ENCODE measurements around the gene OR2W3.

Gene OR2W3

DNA sequence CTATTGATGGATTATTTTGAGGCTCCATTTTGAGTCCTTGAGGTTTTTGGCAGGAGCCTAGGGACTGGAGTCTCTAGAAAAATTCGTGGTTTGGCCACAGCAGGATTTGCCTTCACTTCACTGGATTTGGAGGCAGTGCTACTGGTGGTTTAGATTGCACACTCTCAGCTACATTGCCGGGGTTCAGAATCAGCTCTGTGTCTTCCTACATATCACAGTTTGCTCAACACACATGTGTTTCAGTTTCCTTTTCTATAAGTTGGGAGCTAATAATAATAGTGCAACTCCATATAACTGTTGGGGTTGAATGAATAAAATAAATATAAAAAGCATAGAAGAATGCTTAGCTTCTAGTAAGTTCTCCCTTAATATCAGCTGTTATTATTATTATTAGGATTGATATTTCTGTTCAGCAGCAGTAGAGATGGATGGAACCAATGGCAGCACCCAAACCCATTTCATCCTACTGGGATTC lies at the start of gene OR2W3:
OR2W3 (plus strand) TSS at position 425 of the 475 bp plus-strand sequence; CDS start at position 425, 0 bp downstream.
- no peak for DNase-seq

DNA sequence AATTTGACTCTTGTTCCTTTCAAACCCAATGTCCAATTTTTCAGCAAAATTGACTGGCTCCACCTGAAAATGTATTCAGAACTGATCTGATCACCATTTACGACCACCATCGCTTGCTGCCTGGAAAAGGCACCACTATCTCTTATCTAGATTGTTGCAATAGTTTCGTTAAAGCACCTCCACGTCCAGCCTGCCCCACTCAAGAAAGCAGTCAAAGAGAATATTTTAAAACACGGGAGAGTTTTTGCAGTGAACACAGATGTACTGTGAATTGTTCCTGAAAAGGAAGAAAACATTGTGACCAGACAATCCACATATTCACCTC lies 49.7 kb upstream of the OR2W3 start:
- DNase-seq, result no peak

DNA sequence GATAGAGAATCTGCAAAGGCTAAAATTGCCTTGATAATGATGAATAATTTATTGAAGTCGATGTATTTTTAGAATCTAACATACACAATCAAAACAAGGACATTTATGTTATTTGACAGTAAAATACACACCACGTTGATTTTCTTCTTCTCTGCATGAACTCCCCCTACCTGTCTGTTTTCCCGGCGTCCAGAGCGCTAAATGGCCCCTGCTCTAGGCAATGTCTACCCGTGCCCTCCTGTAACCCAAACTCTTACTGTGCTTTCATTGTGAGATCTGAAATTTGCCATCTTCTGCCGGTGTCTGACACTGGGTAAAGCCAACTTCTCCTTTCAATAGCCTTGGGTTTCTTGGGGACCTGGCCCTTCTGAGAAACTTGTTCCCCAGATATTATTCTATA lies 47.0 kb upstream of the OR2W3 start:
- no peak for DNase-seq

DNA sequence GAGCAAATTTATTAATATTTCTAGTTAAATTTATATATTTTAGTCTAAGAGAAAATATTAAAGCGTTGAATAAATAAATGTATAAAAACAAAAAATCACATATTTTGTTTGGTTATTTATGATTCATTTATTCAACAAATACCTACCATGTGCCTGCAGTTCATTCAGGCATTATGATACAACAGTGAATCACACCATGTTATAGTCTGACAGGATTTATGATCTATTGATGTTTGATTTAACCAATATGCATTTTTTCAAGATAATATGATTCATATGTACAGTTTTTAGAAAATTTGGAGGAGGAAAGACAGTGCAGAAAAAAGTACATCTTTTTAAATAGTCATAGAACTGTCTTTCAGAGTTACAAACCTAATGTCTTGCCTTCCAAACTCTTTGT lies 45.8 kb upstream of the OR2W3 start:
- no peak for DNase-seq

DNA sequence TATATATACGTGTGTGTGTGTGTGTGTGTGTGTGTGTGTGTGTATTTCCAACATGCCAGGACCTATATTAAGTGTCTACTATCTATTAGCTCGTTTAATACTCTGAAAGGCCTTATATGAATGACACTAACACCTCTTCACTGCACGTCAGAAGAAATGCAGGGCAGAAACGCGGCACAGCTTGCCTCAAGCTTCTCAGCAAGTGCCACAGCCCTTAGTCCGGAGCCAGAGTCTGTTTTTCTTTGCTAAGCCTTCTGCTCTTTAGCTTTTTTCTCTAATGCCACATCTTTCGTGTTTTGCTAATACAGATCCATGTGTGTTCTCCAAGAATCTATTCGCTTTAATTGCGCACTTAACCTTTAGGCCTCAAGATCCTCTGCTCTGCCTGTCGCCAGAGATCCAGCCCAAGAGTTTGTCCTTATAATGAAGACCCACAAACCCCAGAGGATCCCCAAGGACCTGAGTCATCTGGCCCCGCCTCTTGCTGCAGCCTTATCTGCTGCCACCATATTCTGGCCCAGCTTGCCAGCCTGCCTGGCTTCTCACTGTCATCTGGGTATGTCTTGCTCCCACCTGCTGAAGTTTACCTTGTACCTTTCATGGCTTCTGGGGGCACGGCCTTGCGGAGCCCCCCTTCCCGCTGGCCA lies 40.4 kb upstream of the OR2W3 start:
- peak; percentile 92 for DNase-seq

DNA sequence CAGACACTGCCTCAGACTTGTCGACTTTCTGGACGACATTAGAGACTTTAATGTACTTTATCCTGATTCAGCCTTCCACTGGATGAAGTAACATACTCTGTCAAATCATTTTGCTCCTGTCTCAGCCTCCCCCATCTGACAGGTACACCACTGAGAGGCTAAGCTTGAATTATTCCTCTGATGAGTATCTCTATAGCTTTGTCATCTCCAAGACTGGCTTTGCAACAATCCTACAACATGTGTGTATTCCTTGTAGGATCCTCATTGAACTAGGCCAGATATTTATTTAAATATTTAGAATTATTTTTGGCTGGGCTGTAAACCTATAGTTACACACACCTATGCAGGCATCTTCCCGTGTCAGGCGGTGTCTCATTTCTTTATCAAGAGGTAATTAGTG lies 39.5 kb upstream of the OR2W3 start:
- DNase-seq, result no peak

DNA sequence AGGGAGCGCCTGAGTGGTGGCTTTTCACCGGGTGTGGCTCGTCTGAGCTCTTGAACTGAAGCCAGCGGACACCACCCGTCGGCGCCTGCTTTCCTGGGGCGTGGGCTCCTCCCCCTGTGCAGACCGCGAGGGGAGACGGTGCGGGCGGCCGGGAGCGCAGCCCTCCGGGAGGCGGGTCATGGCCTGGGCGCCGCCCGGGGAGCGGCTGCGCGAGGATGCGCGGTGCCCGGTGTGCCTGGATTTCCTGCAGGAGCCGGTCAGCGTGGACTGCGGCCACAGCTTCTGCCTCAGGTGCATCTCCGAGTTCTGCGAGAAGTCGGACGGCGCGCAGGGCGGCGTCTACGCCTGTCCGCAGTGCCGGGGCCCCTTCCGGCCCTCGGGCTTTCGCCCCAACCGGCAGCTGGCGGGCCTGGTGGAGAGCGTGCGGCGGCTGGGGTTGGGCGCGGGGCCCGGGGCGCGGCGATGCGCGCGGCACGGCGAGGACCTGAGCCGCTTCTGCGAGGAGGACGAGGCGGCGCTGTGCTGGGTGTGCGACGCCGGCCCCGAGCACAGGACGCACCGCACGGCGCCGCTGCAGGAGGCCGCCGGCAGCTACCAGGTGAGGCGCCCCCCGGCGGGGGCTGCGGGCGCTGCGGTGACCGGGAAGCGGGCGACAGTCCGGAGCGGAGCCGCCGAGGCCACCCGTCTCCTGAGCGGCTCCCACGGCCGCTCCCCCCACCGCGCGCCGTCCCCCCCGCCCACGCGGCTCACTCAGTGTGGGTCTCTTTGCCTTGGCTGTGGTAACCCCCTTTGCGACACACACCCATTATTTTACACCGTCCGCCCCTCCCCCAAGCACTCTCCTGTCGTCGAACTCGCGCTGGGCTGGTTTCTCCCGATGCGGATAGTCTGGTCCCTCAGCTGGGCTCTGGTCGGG lies 38.1 kb upstream of the OR2W3 start, which contains the start of gene TRIM58:
TRIM58 (plus strand) TSS at position 119 of the 916 bp plus-strand sequence; CDS start at position 179, 60 bp downstream.
- DNase-seq, result peak; percentile 94

DNA sequence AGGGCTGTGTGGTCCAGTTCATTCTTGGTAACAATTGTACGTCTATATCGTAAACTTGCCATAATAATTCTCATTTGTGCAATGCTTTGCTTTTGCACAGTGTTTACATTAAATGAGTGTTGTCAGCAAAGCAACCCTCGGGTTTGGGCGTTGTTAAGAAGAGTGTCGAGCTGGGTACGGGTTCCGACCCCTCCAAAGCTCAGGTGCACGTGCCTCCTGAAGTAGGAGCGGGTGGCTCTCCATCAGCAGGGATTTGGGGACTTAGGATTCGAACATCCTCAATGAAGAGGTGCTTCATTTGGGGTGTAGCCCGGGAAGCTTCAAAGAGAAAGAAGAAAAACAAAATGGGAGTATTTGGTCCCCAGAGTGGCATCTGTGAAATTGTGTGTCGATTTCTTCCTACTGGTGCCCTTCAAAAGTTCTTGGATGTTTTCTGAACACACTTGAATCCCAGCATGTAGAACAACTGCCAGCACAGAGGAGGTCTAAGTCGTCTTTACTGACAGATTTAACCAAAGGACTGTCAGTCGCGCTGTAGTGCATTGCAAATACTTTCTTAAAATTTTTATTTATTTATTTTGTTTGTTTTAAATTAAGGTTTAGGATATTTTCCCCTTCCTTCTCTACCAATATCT lies 37.3 kb upstream of the OR2W3 start:
- peak; percentile 73 for DNase-seq

DNA sequence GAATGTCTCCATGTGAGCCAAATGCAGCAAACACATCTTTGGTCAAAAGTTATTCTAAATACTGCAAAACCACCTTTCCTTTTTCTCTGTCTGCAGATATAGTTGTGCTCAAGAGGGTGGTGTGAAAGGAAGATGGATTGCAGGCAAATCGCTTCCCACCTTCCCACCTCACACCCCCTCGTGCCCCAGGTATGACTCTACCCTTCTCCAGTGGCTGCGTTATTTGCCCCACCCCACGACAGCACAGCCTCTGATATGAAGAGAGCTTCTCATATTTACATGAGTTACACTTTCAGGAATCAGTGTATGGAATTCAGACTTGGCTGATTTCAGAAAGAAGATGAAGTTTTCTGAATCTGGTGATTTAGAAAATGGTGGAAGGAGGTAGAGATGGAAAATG lies 32.6 kb upstream of the OR2W3 start:
- no peak for DNase-seq

DNA sequence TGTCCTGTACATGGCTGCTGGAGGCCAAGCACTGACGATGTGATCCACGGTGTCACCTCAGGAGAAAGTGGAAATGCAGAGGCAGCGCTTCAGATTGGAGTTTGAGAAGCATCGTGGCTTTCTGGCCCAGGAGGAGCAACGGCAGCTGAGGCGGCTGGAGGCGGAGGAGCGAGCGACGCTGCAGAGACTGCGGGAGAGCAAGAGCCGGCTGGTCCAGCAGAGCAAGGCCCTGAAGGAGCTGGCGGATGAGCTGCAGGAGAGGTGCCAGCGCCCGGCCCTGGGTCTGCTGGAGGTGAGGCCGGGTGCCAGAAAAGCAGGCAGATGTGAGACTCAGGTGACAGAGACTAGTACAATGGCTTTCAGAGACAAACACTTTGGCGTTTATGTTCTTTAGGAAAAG lies 30.7 kb upstream of the OR2W3 start:
- DNase-seq, result no peak

DNA sequence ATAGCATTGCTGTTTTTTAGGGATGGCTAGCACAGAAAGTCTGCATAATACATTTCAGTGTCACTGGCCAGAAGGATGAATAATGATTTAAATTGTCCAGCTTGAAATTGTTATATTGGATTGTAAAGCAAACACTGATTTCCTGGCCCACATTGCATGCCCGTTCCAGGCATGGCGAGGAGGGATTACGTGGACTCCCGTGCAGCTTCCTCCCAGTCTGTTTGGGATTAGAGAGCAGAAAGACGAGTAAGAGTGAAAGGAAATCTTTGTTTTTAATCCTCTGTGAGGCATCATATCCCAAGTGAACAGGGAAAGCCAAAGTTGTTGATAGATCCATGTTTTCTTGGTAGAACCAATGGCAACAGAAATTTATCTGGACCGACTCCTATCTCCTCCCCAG lies 30.0 kb upstream of the OR2W3 start:
- DNase-seq, result no peak

DNA sequence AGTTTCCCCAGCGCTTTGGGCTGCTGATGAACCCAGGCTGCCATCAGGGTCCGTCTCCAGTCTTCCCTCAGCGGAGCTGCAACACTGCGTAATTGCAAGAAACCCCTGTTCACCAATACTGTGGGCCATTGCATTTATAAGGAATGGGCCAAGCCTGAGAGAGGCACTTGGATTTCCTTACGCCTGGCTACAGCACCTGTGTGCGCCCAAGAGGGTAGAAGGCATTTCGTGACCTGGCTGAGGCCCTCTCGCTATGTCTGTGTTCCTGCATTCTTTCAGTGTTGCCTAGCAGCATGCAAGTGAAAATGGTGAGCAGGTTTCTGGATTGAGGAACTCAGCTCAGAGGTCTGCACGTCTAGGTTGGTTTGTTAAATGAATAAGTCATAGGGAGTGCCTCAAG lies 12.0 kb upstream of the OR2W3 start:
- DNase-seq, result no peak

DNA sequence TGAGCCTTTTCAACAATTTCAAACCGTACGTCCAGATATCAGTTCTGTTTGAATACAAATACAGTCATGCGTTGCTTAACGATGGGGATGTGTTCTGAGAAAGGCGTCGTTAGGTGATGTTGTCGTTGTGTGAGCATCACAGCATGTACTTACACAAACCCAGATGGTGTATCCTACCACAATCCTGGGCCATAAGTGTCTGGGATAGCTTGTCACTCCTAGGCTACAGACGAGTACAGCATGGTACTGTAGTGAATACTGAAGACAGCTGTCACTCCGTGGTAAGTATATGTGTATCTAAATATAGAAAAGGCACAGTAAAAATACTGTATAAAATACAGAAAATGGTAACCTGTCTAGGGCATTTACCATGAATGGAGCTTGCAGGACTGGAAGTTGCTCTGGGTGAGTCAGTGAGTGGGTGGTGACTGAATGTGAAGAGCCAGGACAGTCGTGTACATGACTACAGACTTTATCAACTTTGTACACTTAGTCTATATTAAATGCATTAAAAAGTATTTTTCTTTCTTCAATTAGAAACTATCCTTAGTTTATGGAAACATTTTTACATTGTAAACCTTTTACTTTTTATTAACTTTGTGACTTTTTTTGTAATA lies 10.5 kb upstream of the OR2W3 start:
- DNase-seq, result peak; percentile 29

DNA sequence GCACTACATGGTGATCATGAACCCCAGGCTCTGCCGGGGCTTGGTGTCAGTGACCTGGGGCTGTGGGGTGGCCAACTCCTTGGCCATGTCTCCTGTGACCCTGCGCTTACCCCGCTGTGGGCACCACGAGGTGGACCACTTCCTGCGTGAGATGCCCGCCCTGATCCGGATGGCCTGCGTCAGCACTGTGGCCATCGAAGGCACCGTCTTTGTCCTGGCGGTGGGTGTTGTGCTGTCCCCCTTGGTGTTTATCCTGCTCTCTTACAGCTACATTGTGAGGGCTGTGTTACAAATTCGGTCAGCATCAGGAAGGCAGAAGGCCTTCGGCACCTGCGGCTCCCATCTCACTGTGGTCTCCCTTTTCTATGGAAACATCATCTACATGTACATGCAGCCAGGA lies 589 bp downstream of the OR2W3 start:
- no peak for DNase-seq

DNA sequence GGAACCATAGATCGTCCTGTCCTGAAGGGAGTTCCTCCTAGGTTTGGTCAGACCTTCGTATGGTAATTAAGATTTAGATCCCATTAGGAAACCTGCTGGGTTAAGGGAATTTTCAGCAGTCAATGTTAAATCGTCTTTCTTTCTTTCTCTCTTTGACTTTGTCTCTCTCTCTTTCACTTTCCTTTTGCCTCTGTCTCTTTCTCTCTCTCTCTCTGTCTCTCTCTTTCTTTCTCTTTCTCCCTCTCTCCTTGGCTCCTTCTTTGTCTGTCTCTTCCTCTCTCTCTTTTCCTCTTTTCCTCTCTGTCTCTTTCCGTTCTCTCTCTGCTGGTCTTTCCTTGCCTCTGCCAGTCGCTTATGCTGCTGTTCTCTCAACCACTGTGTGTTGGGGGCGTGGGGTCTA lies 8.7 kb downstream of the OR2W3 start:
- peak; percentile 85 for DNase-seq

DNA sequence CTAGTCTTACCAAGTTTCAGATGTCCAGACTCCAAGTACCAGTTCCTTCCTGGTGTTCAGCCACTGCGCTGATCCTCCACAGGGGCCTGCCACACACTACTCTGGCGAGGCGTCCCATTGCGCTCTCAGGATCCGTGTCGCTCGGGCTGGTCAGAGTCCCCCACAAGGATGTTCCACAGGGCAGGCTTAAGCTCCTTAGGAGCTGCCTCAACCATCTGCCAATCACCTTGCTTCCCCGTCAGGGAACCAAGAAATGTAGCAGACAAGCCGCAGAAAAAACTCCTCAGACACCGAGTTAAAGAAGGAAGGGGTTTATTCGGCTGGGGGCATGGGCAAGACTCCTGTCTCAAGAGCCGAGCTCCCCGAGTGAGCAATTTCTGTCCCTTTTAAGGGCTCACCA lies 9.8 kb downstream of the OR2W3 start:
- peak; percentile 74 for DNase-seq

DNA sequence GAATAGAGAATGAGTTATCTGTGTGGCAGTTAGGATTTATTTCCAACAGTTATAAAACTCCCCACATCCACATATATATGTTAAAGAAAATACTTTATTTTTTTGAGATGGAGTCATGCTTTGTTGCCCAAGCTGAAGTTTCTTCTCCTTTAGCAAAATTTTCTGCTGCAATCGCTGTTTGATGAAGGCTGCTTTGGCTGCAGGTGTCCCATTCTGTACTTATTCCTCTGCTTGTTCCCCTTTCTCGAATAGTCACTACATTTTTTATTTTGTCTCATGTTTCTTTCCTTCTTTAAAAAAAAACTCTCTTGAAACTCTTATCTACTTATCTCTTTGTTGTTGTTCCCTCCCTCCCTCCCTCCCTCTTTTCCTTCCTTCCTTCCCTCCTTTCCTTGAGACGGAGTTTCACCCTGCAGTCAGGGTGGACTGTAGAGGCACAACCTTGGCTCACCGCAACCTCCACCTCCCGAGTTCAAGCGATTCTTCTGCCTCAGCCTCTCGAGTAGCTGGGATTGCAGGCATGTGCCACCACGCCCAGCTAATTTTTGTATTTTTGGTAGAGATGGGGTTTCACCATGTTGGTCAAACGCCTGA lies 10.6 kb downstream of the OR2W3 start:
- DNase-seq, result peak; percentile 79

DNA sequence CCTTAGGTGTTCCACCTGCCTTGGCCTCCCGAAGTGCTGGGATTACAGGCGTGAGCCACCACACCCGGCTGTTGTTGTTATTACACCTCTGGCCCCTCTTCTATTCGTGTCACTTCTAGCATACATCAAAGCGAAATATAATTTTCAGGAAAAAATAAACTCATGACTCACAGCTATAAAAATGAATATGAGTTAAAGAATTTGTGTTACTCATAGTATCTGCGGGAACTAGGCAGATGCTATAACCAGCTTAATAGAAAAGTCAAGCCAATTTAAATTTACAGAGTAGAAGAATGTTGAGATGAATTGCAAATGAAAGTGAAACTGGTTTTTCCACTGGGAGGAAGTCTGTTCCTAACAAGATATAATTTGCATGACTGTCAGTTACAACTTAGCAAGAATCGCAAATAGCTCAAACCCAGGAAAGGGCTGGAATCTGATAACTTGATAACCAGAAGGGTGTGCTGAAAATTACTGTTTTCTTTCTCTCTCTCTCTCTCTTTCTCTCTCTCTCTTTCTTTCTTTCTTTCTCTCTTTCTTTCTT lies 11.2 kb downstream of the OR2W3 start:
- peak; percentile 98 for DNase-seq

DNA sequence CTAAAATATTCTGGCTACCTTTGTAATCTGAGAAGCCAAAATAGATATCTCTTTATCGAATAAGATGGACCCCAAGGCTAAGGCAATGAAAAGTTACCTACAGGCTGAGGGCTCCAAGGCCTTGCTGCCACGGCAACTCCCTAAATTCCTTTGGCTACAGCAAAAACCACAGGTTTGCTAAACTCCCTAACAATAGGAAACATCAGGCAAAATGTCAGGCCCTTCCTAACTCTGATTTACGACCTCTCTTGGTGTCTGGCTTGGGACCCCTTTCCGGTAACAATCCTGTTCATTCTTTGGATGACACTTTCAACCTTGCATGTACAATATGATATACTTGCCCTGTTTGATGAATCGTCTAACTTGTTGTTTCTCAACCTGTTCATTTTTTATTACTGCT lies 13.4 kb downstream of the OR2W3 start:
- no peak for DNase-seq

DNA sequence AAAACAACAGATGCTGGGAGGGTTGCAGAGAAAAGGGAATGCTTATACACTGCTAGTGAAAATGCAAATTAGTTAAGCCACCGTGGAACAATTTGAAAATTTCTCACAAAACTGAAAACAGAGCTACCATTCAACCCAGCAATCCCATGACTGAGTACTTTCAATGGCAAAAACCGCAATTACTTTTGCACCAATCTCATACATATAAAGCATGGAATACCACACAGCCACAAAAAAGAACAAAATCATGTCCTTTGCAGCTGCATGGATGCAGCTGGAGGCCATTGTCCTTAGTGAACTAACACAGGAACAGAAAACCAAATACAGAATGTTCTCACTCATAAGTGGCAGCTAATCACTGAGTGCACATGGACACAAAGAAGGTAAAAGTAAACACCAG lies 18.4 kb downstream of the OR2W3 start:
- no peak for DNase-seq

DNA sequence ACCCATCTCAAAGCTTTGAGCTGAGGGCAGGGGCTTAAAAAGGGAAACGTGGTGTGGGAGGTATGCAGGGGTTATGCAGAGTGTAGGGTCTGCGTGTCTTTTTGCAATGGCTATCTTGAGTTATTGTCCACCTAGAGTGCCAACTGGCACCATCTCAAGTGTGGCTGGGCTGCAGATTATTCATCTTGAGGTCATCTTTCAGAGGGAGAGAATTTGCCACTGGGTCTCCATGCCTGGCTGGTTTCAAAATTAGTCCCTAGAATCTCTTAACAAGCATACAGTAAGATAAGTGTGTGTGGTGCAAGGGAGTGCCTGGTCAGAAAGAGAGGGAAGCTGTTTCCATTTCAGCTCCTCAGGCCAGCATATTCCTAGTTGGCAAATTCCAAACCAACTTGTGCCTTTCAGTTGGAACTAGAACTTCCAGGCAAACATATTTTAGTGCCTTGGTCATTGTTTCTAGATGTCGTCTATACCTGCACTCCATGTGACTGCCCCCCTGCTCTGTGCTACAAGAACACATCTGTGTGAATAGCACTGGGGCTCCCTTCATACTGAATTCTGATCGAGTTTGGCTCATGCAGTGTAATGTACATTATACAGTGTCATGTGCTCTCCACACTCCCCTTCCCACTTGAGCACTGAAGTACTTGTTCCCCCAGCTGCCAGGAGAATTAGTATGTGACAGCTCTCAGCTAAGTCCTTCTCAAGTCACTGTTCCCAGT lies 19.7 kb downstream of the OR2W3 start:
- peak; percentile 52 for DNase-seq

DNA sequence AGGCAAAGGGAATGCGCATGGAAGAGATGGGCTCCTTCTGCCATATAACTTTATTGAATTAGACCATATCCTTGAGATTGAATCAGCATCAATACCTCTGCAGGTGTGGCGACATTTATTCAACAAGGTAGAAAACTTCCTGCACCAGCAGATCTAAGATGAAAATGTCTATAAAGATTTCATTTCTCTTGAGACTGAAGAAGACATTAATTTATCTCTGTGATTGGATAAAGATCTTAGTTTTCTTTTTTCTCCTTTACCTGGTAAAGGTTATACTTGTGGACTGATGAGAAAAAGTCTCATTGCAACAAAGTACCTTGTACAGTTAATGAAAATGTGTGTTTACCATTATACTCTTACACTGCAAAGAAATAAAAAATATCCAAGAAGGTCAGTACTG lies 24.6 kb downstream of the OR2W3 start, which contains the start of gene OR2T8:
OR2T8 (plus strand) TSS at position 301 of the 400 bp plus-strand sequence. CDS start 766 bp downstream, outside the sequence.
- DNase-seq, result no peak
